Kidney epithelial cell (primary cell): Measurements from ENCODE around the gene GGTA1. TPM values are rescaled to one million over a fixed set of nuclear protein-coding genes. Genes with fewer than 3 reads are reported as not detected.
"Not testable (repeated sequence)": the region's sequence is repeated elsewhere in the genome, so short reads cannot be mapped to it uniquely, and the experiment has no call there.

Experiments used
- DNase-seq: peaks from one replicate; pipeline ENCODE4 v3.0.0-alpha.2; 2010; ENCODE audit warnings: low read depth
- H3K27me3 ChIP-seq: 2 replicates; pipeline ENCODE4 v1.6.0; 2011; ENCODE audit warnings: low read length; ENCODE audit not compliant: control insufficient read depth, insufficient read depth
- H3K36me3 ChIP-seq: 2 replicates; pipeline ENCODE4 v1.5.1; 2011; ENCODE audit warnings: low read length; ENCODE audit not compliant: control insufficient read depth, insufficient read depth
- H3K4me3 ChIP-seq: 2 replicates; pipeline ENCODE4 v1.5.1; 2011; ENCODE audit warnings: low read depth, mild to moderate bottlenecking, control low read depth, low read length
- CTCF ChIP-seq: IDR thresholded peaks from 2 replicates; pipeline ENCODE4 v1.5.1; 2011; ENCODE audit warnings: mild to moderate bottlenecking, moderate library complexity, low read length, control low read depth, inconsistent platforms; ENCODE audit not compliant: insufficient read depth, poor library complexity, severe bottlenecking
- total RNA-seq: library from RNA; depleted of rRNA; stranded (reverse); fragments of >200 nt; gene quantifications from 2 replicates; pipeline ENCODE4 v1.2.3, GENCODE V29; 2015

Gene GGTA1
- total RNA-seq, 1 donor from 2014 or later, result not detected

- H3K27me3 ChIP-seq, result peaks cover 12% of the 10 kb centered on the region
- no peak overlapping the region for H3K4me3 ChIP-seq
- DNase-seq, result no peak
- TF ChIP-seq CTCF, result peak; percentile 76
- no peaks in the 10 kb centered on the region for H3K36me3 ChIP-seq
Measured at GRCh38 chr9:121463026-121463807, 36.4 kb downstream of the GGTA1 start.

- DNase-seq, result no peak
- TF ChIP-seq CTCF, result no peak
- Histone ChIP-seq H3K4me3 (no peak overlapping the region), H3K27me3 (peaks cover 12% of the 10 kb centered on the region), H3K36me3 (no peaks in the 10 kb centered on the region)
Measured at GRCh38 chr9:121459513-121459912, 40.1 kb downstream of the GGTA1 start.

GRCh38 chr9:121458449-121458848 lies 41.2 kb downstream of the GGTA1 start:
- not testable (repeated sequence) for DNase-seq, H3K36me3 ChIP-seq, H3K4me3 ChIP-seq
- H3K27me3 ChIP-seq, result peaks cover 10% of the 10 kb centered on the region

GRCh38 chr9:121455527-121456239 lies 44.0 kb downstream of the GGTA1 start:
- Histone ChIP-seq H3K36me3 (no peaks in the 10 kb centered on the region), H3K27me3 (peaks cover 10% of the 10 kb centered on the region), H3K4me3 (no peak overlapping the region)
- TF ChIP-seq CTCF, result no peak
- DNase-seq, result no peak

GRCh38 chr9:121454972-121455371 lies 44.7 kb downstream of the GGTA1 start:
- peaks cover 12% of the 10 kb centered on the region for H3K27me3 ChIP-seq
- no peak overlapping the region for H3K4me3 ChIP-seq
- no peak for DNase-seq
- no peak for TF ChIP-seq CTCF
- no peaks in the 10 kb centered on the region for H3K36me3 ChIP-seq

GRCh38 chr9:121453232-121453892 lies 46.3 kb downstream of the GGTA1 start:
- Histone ChIP-seq H3K27me3 (peaks cover 10% of the 10 kb centered on the region), H3K36me3 (no peaks in the 10 kb centered on the region), H3K4me3 (no peak overlapping the region)
- TF ChIP-seq CTCF, result no peak
- no peak for DNase-seq
